Prostate gland (tissue), 2 donors: ENCODE data around the gene HCFC2. TPM values are rescaled to one million over a fixed set of nuclear protein-coding genes. Genes with fewer than 3 reads are reported as not detected.

Source experiments
- DNase-seq: peaks from one replicate; pipeline ENCODE4 v3.0.0-alpha.2; 2019; ENCODE audit warnings: low spot score
- H3K27ac ChIP-seq, 2 donors: fragments of 200-600 bp; sonication (generic); 2 replicates each; pipeline ENCODE4 v1.5.1; 2017 to 2019
- H3K27me3 ChIP-seq: fragments of 200-600 bp; sonication (generic); replicated peaks from 2 replicates; pipeline ENCODE4 v1.5.1; 2019; ENCODE audit not compliant: insufficient read depth
- H3K36me3 ChIP-seq, 2 donors: fragments of 200-600 bp; sonication (generic); 1 replicate in 1 of 2; 2 replicates in 1 of 2; pipeline versions ENCODE4 v1.5.1 to v1.8.1; 2017 to 2019
- H3K4me1 ChIP-seq: fragments of 200-600 bp; sonication (generic); replicated peaks from 2 replicates; pipeline ENCODE4 v1.5.1; 2019
- H3K4me3 ChIP-seq, 2 donors: fragments of 200-600 bp; sonication (generic); 2 replicates each; pipeline ENCODE4 v1.5.1; 2017 to 2019
- H3K9me3 ChIP-seq: fragments of 200-600 bp; sonication (generic); 2 replicates; pipeline ENCODE4 v1.5.1; 2017
- CTCF ChIP-seq, 4 experiments: fragments of 200-600 bp in 2 of 4; fragments of 450-650 bp in 2 of 4; sonication (generic) in 2 of 4; IDR thresholded peaks; 1 replicate in 3 of 4; 2 replicates in 1 of 4; pipeline ENCODE4 v1.5.1; 2016 to 2019; ENCODE audit warnings: antibody characterized with exemption in 4 of 4, mild to moderate bottlenecking in 2 of 4, moderate library complexity in 2 of 4
- POLR2A ChIP-seq: fragments of 450-650 bp; IDR thresholded peaks from one replicate; pipeline ENCODE4 v1.6.1; 2016; ENCODE audit warnings: antibody characterized with exemption, mild to moderate bottlenecking
- POLR2AphosphoS5 ChIP-seq: sonication (generic); formaldehyde crosslinking; IDR thresholded peaks from one replicate; pipeline ENCODE4 v1.6.1; 2017; ENCODE audit warnings: antibody characterized with exemption
- WGBS: methylation state at CpG from one replicate; pipeline ENCODE4 v1.1.5; 2018; 5-methylcytosine and 5-hydroxymethylcytosine counted together
- intact Hi-C: fragments of 100-400 bp; cut with DNase I; formaldehyde crosslinking; loops from one replicate; pipeline ENCODE4 v1.14.2; 2022
- total RNA-seq, 2 donors: library from RNA; depleted of rRNA; stranded (reverse); fragments of >200 nt; gene quantifications; one replicate each; pipeline ENCODE4 v1.1.0, GENCODE V29; 2016

HCFC2 gene
- total RNA-seq, 2 donors from 2014 or later = 18.3 to 18.6 TPM

DNA sequence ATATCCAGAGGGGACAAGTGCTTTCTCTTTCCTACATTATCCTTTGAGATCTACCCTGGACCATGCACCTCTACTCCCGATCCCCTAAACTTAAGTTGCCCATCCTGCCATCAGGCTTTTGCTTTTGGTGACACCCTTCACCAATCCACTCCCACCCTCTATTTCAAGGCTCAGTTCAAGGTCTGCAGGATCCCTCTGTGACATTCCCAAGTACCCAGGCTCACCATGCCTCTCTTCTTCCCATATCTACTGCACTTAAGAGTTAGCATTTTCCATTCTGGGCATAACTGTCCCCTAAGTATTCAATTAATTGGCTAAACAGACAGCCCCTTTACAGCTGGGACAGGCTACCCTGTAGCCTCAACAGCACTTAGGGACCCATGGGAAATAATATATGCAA lies 70.6 kb downstream of the HCFC2 start:
- WGBS = 100% methylated on average over 1 of the region's 1 CpG
- Histone ChIP-seq H3K36me3 (no peaks in the 10 kb centered on the region), H3K4me1 (peaks cover 19% of the 10 kb centered on the region), H3K9me3 (no peaks in the 10 kb centered on the region), H3K27me3 (no peaks in the 10 kb centered on the region), H3K27ac (no peak overlapping the region), H3K4me3 (no peak overlapping the region)
- TF ChIP-seq CTCF (IDR thresholded peaks at IDR 0.05) = no peak
- TF ChIP-seq POLR2A = no peak
- no peak for DNase-seq
- intact Hi-C loops = loop anchor here (5.0 kb wide), 2 partner anchors 42 to 162 kb away; no protein-coding TSS in a partner anchor

DNA sequence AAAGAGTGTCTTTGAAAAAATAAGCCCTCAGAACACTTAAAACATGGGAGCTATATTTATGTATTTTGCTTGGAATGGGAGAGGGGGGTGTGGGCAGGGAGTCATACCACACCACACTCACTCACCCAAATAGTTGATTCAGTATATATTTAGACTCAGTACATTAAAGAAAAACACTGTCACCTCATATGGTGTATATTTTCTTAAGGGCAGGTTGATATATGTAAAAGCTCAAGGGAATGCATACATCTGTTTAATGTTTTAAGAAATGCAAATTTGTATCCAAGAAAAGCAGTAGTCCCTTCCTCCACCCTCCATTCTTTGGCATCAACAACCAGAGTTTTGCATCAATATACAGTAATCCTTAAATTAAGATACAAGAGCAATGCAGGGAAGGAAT lies 72.2 kb downstream of the HCFC2 start:
- Histone ChIP-seq H3K4me1 (peaks cover 11% of the 10 kb centered on the region), H3K27me3 (no peaks in the 10 kb centered on the region), H3K4me3 (peak overlapping the region; percentile 81), H3K36me3 (no peaks in the 10 kb centered on the region), H3K27ac (peak overlapping the region in 1 of 2 donors; percentile 84), H3K9me3 (no peaks in the 10 kb centered on the region)
- intact Hi-C loops = loop anchor here (5.0 kb wide), 1 partner anchor 41 kb away; no protein-coding TSS in a partner anchor
- TF ChIP-seq POLR2AphosphoS5 = no peak
- no peak for DNase-seq

DNA sequence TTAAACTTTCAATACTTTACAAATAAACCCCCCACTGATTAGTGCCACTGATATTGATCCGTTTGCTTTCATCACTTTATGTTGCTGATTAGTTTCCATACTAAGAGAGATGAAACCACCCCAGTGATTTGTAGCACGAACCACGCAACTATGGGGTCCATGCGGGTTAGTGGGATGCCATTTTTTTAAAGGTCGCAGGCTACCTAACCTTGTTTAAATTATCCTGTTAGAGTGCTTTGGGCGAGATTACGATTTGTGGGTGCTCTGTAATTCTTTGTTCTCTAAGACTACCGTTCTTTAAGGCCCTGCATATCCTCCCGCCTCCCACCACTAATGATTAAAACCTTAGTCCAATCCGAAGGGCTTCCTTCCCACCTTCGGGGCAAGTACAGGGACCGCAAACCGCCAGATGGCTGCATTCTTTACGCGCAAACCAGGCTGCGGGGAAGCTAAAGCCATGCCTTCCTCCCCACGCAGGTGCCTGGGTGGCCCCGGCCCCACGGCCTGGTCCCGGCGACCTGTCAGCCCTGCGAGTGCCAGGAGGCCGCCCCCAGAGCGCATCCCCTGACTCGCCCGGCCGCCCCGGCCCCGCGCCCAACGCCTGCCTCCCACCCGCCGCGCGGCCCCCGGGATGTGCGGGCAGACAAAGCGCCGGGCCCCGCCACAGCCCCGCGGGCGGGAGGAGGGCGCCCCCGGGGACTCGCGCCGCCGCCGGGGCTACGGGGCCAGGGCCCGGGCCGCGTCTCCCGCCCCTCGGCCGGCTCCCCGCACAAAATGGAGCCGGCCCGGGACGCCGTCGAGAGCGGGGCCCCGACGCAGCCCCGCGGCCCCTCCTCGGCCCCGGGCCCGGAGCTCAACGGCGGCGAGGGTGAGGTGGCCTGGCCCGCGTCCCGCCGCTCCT lies 72.9 kb downstream of the HCFC2 start:
- TF ChIP-seq CTCF (IDR thresholded peaks at IDR 0.05) = no peak
- no peak for TF ChIP-seq POLR2A
- no peak for TF ChIP-seq POLR2AphosphoS5
- H3K4me3 ChIP-seq = peak overlapping the region; percentile 81
- H3K27ac ChIP-seq = peak overlapping the region; percentile 84 to 87
- WGBS = under 1% methylated on average over 44 of the region's 78 CpGs
- H3K4me1 ChIP-seq = peaks cover 6% of the 10 kb centered on the region
- H3K9me3 ChIP-seq = no peaks in the 10 kb centered on the region
- DNase-seq = peak; percentile 17
- no peaks in the 10 kb centered on the region for H3K36me3 ChIP-seq
- intact Hi-C loops = loop anchor here (5.0 kb wide), 1 partner anchor 40 kb away; no protein-coding TSS in a partner anchor
- no peaks in the 10 kb centered on the region for H3K27me3 ChIP-seq

DNA sequence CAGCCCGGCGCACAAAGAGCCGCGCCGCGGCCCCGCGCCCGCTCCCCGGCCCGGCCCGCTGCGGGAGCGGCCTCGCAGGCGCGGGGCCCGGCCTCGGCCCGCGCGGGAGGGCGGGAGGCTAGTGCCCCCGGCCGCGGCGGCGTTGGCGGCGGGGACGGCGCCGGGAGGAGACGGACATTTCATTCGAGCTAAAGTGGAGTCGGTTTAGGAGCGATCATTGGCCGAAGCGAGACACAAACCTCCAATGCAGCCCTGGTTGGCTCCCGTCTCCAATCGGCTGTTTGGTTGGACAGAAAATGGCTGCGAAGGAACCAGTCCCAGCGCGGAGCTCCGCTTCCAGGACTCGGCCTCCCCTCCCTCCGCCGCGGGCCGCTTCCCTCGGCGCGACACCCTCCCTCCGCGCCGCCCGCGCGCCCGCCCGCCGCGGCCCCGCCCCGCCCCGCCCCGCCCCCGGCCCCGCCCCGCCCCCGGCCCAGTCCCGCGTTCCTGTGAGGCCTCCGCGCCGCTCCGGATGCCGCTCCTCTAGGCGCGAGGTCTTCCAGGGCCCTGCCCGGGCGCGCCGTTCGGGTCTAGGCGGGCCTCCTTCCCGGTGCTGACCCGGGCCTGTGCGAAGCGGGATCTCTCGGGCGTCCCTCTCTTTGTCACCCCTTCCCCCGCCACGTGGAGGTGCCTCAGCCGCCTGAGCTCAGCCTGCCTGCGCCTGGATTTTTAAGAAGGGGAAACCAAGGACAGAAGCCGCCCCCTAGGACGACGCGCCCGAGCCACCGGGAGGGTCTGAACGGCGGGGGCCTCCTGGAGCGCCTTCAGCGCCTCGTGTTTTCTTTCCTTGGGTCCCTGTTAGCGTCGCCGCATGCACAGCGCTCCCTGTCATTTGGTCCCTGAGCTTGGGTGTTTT lies 73.8 kb downstream of the HCFC2 start, which contains the start of gene NFYB:
NFYB (minus strand) TSS at position 309 of the 895 bp plus-strand sequence. CDS start 2,757 bp downstream, outside the sequence.
- TF ChIP-seq POLR2AphosphoS5 (peak; percentile 85), POLR2A (peak; percentile 79), CTCF (IDR thresholded peaks at IDR 0.05) (no peak)
- Histone ChIP-seq H3K4me3 (peak within 1 kb of the TSS; percentile 81), H3K27ac (peak within 1 kb of the TSS; percentile 85 to 87), H3K4me1 (peaks cover 3% of the 10 kb centered on the region), H3K9me3 (no peaks in the 10 kb centered on the region), H3K27me3 (no peaks in the 10 kb centered on the region), H3K36me3 (no peaks in the 10 kb centered on the region)
- WGBS = 4% methylated on average over 71 of the region's 111 CpGs
- intact Hi-C loops = loop anchor here (5.0 kb wide), 1 partner anchor 39 kb away; no protein-coding TSS in a partner anchor
- DNase-seq = peak; percentile 97

DNA sequence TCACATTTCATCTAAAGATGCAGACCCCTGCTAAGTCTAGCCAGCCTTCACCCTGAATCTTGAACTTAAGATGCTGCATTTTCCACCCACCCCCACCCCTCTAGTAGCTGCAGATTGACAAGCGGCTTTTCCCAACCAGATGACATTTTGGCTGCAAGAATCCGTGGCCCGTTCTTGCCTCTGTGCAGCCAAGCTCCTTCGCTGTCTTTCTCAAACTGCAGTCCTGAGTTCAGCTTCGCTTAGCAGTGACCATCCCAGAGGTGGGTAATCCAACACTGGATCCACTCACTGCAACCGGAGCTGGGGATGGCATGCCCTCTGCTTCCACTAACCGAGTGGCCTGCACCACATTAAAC lies 74.4 kb downstream of the HCFC2 start:
- no peaks in the 10 kb centered on the region for H3K9me3 ChIP-seq
- intact Hi-C loops = loop anchor here (5.0 kb wide), 1 partner anchor 39 kb away; no protein-coding TSS in a partner anchor
- H3K27ac ChIP-seq = peak overlapping the region; percentile 72 to 85
- no peaks in the 10 kb centered on the region for H3K27me3 ChIP-seq
- WGBS = 61% methylated on average over 7 of the region's 7 CpGs
- H3K4me3 ChIP-seq = peak overlapping the region; percentile 29 to 32
- TF ChIP-seq POLR2AphosphoS5 = no peak
- no peak for DNase-seq
- no peaks in the 10 kb centered on the region for H3K36me3 ChIP-seq
- H3K4me1 ChIP-seq = peaks cover 3% of the 10 kb centered on the region
